ENCODE measurements around the gene BBX. TPM values are rescaled to one million over a fixed set of nuclear protein-coding genes. Genes with fewer than 3 reads are reported as not detected.

Gene BBX
- total and polyA plus RNA-seq, 4 donors = 4.7 to 25.1 (median 20.5) TPM

DNA sequence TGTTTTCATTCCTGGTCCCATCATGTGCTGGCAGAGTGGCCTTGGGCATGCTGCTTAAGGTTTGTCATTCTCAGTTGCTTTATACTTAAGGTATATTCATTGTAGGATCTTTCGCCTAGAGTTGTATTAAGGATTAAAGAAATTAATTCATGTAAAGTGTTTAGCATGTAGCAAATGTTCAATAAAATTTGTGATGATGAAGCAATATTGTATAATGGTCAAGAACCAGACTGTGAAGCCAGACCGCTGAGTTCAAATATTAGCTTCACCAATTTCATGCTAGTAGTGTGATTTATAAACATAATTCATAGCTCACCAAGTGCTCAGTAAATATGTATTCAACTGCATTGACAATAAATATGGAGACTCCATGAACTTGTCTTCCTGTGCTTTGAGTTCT, 178.5 kb downstream of the BBX start:
- H3K27ac ChIP-seq (ENCODE audit: low read depth in 1 of 2, low read length in 2 of 2) = no peak overlapping the region
- H3K9me3 ChIP-seq (ENCODE audit: control insufficient read depth in 4 of 4, low read length in 3 of 4) = no peaks in the 10 kb centered on the region
- H3K27me3 ChIP-seq (ENCODE audit: control insufficient read depth in 4 of 4, insufficient read depth in 4 of 4, low read length in 3 of 4) = no peaks in the 10 kb centered on the region
- no peak overlapping the region for H3K4me3 ChIP-seq (ENCODE audit: low read depth in 1 of 3, low read length in 3 of 3)
- TF ChIP-seq, protein P1, sequence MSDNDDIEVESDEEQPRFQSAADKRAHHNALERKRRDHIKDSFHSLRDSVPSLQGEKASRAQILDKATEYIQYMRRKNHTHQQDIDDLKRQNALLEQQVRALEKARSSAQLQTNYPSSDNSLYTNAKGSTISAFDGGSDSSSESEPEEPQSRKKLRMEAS (IDR thresholded peaks at IDR 0.05) = no peak
- TF ChIP-seq RXRA (IDR thresholded peaks at IDR 0.05) (no peak), JUND (IDR thresholded peaks at IDR 0.05) (no peak), SP1 (IDR thresholded peaks at IDR 0.05) (no peak), HNF4A (conservative IDR thresholded peaks at IDR 0.05) (no peak), YY1 (IDR thresholded peaks at IDR 0.05) (no peak), HNF4G (IDR thresholded peaks at IDR 0.05) (no peak), GABPA (IDR thresholded peaks at IDR 0.05 in 1 of 2, conservative IDR thresholded peaks at IDR 0.05 in 1 of 2) (no peak), FOXA2 (IDR thresholded peaks at IDR 0.05) (no peak), RAD21 (IDR thresholded peaks at IDR 0.05) (no peak), TAF1 (conservative IDR thresholded peaks at IDR 0.05) (no peak)
- TF ChIP-seq, protein P2, sequence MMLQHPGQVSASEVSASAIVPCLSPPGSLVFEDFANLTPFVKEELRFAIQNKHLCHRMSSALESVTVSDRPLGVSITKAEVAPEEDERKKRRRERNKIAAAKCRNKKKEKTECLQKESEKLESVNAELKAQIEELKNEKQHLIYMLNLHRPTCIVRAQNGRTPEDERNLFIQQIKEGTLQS (IDR thresholded peaks at IDR 0.05) = no peak
- TF ChIP-seq, protein P3, sequence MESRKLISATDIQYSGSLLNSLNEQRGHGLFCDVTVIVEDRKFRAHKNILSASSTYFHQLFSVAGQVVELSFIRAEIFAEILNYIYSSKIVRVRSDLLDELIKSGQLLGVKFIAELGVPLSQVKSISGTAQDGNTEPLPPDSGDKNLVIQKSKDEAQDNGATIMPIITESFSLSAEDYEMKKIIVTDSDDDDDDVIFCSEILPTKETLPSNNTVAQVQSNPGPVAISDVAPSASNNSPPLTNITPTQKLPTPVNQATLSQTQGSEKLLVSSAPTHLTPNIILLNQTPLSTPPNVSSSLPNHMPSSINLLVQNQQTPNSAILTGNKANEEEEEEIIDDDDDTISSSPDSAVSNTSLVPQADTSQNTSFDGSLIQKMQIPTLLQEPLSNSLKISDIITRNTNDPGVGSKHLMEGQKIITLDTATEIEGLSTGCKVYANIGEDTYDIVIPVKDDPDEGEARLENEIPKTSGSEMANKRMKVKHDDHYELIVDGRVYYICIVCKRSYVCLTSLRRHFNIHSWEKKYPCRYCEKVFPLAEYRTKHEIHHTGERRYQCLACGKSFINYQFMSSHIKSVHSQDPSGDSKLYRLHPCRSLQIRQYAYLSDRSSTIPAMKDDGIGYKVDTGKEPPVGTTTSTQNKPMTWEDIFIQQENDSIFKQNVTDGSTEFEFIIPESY (IDR thresholded peaks at IDR 0.05) = no peak
- TF ChIP-seq, protein P4, sequence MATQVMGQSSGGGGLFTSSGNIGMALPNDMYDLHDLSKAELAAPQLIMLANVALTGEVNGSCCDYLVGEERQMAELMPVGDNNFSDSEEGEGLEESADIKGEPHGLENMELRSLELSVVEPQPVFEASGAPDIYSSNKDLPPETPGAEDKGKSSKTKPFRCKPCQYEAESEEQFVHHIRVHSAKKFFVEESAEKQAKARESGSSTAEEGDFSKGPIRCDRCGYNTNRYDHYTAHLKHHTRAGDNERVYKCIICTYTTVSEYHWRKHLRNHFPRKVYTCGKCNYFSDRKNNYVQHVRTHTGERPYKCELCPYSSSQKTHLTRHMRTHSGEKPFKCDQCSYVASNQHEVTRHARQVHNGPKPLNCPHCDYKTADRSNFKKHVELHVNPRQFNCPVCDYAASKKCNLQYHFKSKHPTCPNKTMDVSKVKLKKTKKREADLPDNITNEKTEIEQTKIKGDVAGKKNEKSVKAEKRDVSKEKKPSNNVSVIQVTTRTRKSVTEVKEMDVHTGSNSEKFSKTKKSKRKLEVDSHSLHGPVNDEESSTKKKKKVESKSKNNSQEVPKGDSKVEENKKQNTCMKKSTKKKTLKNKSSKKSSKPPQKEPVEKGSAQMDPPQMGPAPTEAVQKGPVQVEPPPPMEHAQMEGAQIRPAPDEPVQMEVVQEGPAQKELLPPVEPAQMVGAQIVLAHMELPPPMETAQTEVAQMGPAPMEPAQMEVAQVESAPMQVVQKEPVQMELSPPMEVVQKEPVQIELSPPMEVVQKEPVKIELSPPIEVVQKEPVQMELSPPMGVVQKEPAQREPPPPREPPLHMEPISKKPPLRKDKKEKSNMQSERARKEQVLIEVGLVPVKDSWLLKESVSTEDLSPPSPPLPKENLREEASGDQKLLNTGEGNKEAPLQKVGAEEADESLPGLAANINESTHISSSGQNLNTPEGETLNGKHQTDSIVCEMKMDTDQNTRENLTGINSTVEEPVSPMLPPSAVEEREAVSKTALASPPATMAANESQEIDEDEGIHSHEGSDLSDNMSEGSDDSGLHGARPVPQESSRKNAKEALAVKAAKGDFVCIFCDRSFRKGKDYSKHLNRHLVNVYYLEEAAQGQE (IDR thresholded peaks at IDR 0.05) = no peak
- TF ChIP-seq, protein P5, sequence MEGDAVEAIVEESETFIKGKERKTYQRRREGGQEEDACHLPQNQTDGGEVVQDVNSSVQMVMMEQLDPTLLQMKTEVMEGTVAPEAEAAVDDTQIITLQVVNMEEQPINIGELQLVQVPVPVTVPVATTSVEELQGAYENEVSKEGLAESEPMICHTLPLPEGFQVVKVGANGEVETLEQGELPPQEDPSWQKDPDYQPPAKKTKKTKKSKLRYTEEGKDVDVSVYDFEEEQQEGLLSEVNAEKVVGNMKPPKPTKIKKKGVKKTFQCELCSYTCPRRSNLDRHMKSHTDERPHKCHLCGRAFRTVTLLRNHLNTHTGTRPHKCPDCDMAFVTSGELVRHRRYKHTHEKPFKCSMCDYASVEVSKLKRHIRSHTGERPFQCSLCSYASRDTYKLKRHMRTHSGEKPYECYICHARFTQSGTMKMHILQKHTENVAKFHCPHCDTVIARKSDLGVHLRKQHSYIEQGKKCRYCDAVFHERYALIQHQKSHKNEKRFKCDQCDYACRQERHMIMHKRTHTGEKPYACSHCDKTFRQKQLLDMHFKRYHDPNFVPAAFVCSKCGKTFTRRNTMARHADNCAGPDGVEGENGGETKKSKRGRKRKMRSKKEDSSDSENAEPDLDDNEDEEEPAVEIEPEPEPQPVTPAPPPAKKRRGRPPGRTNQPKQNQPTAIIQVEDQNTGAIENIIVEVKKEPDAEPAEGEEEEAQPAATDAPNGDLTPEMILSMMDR (IDR thresholded peaks at IDR 0.05; ENCODE audit: low read depth, low read length, missing input control) = no peak
- no peak overlapping the region for H3K9ac ChIP-seq (ENCODE audit: low read depth in 1 of 2, low read length in 2 of 2)
- WGBS = 99% methylated on average over 2 of the region's 2 CpGs
- DNase-seq (ENCODE audit: low spot score) = no peak
- no peaks in the 10 kb centered on the region for H3K36me3 ChIP-seq (ENCODE audit: control insufficient read depth in 4 of 4, insufficient read depth in 3 of 4, low read depth in 1 of 4, low read length in 3 of 4)
- H3K4me1 ChIP-seq (ENCODE audit: control insufficient read depth in 4 of 4, insufficient read depth in 4 of 4, low read length in 3 of 4) = peaks cover 0 to 1% (median 0%) of the 10 kb centered on the region in 4 donors

DNA sequence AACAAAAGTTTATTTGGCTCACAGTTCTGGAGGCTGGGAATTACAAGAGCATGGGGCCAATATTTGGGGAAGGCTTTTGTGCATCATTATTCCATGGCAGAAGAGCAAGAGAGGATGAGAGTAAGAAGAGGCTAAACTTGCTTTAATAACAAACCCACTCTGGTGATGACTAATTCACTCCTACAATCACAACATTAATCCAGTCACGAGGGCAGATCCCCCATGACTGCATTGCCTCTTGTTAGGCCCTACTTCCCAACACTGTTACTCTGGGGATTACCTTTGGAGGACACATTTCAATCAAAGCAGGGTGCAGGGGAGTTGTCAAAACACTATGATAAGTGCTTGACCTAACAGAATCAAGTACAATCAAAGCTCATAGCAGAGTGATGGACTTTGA, 181.7 kb downstream of the BBX start:
- Histone ChIP-seq H3K4me3 (ENCODE audit: low read depth in 1 of 3, low read length in 3 of 3) (no peak overlapping the region), H3K9ac (ENCODE audit: low read depth in 1 of 2, low read length in 2 of 2) (no peak overlapping the region), H3K27ac (ENCODE audit: low read depth in 1 of 2, low read length in 2 of 2) (no peak overlapping the region), H3K27me3 (ENCODE audit: control insufficient read depth in 4 of 4, insufficient read depth in 4 of 4, low read length in 3 of 4) (no peaks in the 10 kb centered on the region), H3K4me1 (ENCODE audit: control insufficient read depth in 4 of 4, insufficient read depth in 4 of 4, low read length in 3 of 4) (peaks cover 0 to 1% (median 0%) of the 10 kb centered on the region in 4 donors), H3K9me3 (ENCODE audit: control insufficient read depth in 4 of 4, low read length in 3 of 4) (no peaks in the 10 kb centered on the region), H3K36me3 (ENCODE audit: control insufficient read depth in 4 of 4, insufficient read depth in 3 of 4, low read depth in 1 of 4, low read length in 3 of 4) (no peaks in the 10 kb centered on the region)
- 96% methylated on average over 1 of the region's 1 CpG for WGBS
- TF ChIP-seq HNF4G (IDR thresholded peaks at IDR 0.05) (no peak), RAD21 (IDR thresholded peaks at IDR 0.05) (no peak), FOXA2 (IDR thresholded peaks at IDR 0.05) (no peak), HNF4A (conservative IDR thresholded peaks at IDR 0.05) (no peak), GABPA (IDR thresholded peaks at IDR 0.05 in 1 of 2, conservative IDR thresholded peaks at IDR 0.05 in 1 of 2) (no peak), RXRA (IDR thresholded peaks at IDR 0.05) (no peak), TAF1 (conservative IDR thresholded peaks at IDR 0.05) (no peak), NR2F2 (IDR thresholded peaks at IDR 0.05) (no peak)
- TF ChIP-seq, protein P5 (IDR thresholded peaks at IDR 0.05; ENCODE audit: low read depth, low read length, missing input control) = no peak
- TF ChIP-seq, protein P2 (IDR thresholded peaks at IDR 0.05) = no peak
- TF ChIP-seq, protein P1 (IDR thresholded peaks at IDR 0.05) = no peak
- no peak for DNase-seq (ENCODE audit: low spot score)
